OCI-LY1 (cell line): ENCODE results near the gene EVI5L.
A peak's percentile ranks its signal among the peaks of the same experiment; 100 is the strongest.

Experiments
- H2AFZ ChIP-seq: fragments of 200-600 bp; sonication (generic), shearing (Covaris generic); 2 replicates; pipeline ENCODE4 v1.6.0; 2014; ENCODE audit warnings: antibody characterized with exemption, mild to moderate bottlenecking, low read length
- H3F3A ChIP-seq: fragments of 200-600 bp; sonication (generic), shearing (Covaris generic); 2 replicates; pipeline ENCODE4 v1.6.0; 2014; ENCODE audit warnings: mild to moderate bottlenecking, antibody characterized with exemption, low read length, moderate library complexity; ENCODE audit not compliant: insufficient read depth
- H3K27ac ChIP-seq: fragments of 200-600 bp; sonication (generic); 2 replicates; pipeline ENCODE4 v1.5.1; 2014; ENCODE audit warnings: low read length, mixed run types, mild to moderate bottlenecking, low read depth; ENCODE audit not compliant: poor library complexity, severe bottlenecking
- H3K27me3 ChIP-seq: fragments of 200-600 bp; sonication (generic); 2 replicates; pipeline ENCODE4 v1.6.0; 2014; ENCODE audit warnings: antibody characterized with exemption, mild to moderate bottlenecking, low read length, moderate library complexity; ENCODE audit not compliant: insufficient read depth
- H3K36me3 ChIP-seq: fragments of 200-600 bp; sonication (generic); 2 replicates; pipeline ENCODE4 v1.6.1; 2014; ENCODE audit warnings: mild to moderate bottlenecking, antibody characterized with exemption, low read length, moderate library complexity, mixed read lengths; ENCODE audit not compliant: insufficient read depth
- H3K4me1 ChIP-seq: fragments of 200-600 bp; sonication (generic); 2 replicates; pipeline ENCODE4 v1.5.1; 2014; ENCODE audit warnings: mild to moderate bottlenecking, low read length, moderate library complexity; ENCODE audit not compliant: insufficient read depth, severe bottlenecking
- H3K4me2 ChIP-seq: fragments of 200-600 bp; sonication (generic), shearing (Covaris generic); 2 replicates; pipeline ENCODE4 v1.6.1; 2014; ENCODE audit warnings: low read length
- H3K4me3 ChIP-seq: fragments of 200-600 bp; sonication (generic); 2 replicates; pipeline ENCODE4 v1.5.1; 2014; ENCODE audit warnings: low read length, low read depth, mild to moderate bottlenecking, mixed read lengths; ENCODE audit not compliant: poor library complexity, severe bottlenecking
- H3K79me2 ChIP-seq: fragments of 200-600 bp; shearing (Covaris generic); 2 replicates; pipeline ENCODE4 v1.6.1; 2016; ENCODE audit warnings: mixed run types, low read length, mixed read lengths; ENCODE audit not compliant: insufficient read depth
- H3K9ac ChIP-seq: fragments of 200-600 bp; sonication (generic), shearing (Covaris generic); 2 replicates; pipeline ENCODE4 v1.6.1; 2014; ENCODE audit warnings: mild to moderate bottlenecking, low read length, mixed read lengths
- H3K9me2 ChIP-seq: fragments of 200-600 bp; sonication (generic), shearing (Covaris generic); 2 replicates; pipeline ENCODE4 v1.6.1; 2014; ENCODE audit warnings: low read depth, mild to moderate bottlenecking, low read length, mixed read lengths
- H3K9me3 ChIP-seq: fragments of 200-600 bp; shearing (Covaris generic); 2 replicates; pipeline ENCODE4 v1.6.1; 2014; ENCODE audit warnings: low read length, mixed read lengths
- H4K20me1 ChIP-seq: fragments of 200-600 bp; sonication (generic), shearing (Covaris generic); 2 replicates; pipeline ENCODE4 v1.6.0; 2016; ENCODE audit warnings: mild to moderate bottlenecking, low read length; ENCODE audit not compliant: insufficient read depth
- CTCF ChIP-seq: fragments of 200-600 bp; sonication (generic), shearing (Covaris generic); IDR thresholded peaks from 2 replicates; pipeline ENCODE4 v1.5.1; 2017; ENCODE audit warnings: mild to moderate bottlenecking, antibody characterized with exemption, low read length, moderate library complexity, mixed read lengths
- EZH2 ChIP-seq: fragments of 200-600 bp; sonication (generic), shearing (Covaris generic); IDR thresholded peaks from 2 replicates; pipeline ENCODE4 v1.8.0; 2017; ENCODE audit warnings: borderline replicate concordance, mixed run types, mild to moderate bottlenecking, antibody characterized with exemption, low read length, moderate library complexity, mixed read lengths

Gene EVI5L

GRCh38 chr19:7900931-7901330 is 70.9 kb downstream of the EVI5L start:
- TF ChIP-seq CTCF = no peak
- TF ChIP-seq EZH2 = no peak
- Histone ChIP-seq H3K4me3 (no peak overlapping the region), H3K4me2 (no peak overlapping the region), H3K4me1 (peaks cover 22% of the 10 kb centered on the region), H3K79me2 (peaks cover 9% of the 10 kb centered on the region), H3K9me2 (no peaks in the 10 kb centered on the region), H3K27me3 (no peaks in the 10 kb centered on the region), H4K20me1 (no peaks in the 10 kb centered on the region), H3K9me3 (no peaks in the 10 kb centered on the region), H3K27ac (no peak overlapping the region), H3F3A (no peaks in the 10 kb centered on the region), H3K36me3 (peaks cover 4% of the 10 kb centered on the region; the same call in 1 of the 2 replicates), H3K9ac (no peak overlapping the region), H2AFZ (no peak overlapping the region)

DNA sequence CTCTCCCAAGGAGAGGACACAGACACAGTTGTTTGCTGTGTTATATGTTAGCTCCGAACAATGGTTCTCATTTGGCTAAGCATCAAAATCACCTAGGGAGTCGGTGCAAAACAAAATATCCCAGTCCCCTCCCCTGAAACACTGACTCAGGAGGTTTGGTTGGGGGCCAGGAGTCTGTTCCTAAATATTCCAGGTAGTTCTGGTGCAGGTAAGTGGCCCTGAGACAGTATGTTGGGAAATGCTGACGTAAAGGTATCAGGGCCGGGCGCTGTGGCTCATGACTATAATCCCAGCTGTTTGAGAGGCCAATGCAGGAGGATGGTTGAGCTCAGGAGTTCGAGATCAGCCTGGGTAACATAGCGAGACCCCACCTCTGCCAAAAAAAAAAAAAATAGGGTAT is 71.3 kb downstream of the EVI5L start:
- Histone ChIP-seq H3K9ac (no peak overlapping the region), H3F3A (no peaks in the 10 kb centered on the region), H3K4me2 (no peak overlapping the region), H3K9me2 (no peaks in the 10 kb centered on the region), H3K4me3 (no peak overlapping the region), H3K27ac (no peak overlapping the region), H3K79me2 (peaks cover 9% of the 10 kb centered on the region), H3K27me3 (no peaks in the 10 kb centered on the region), H3K9me3 (no peaks in the 10 kb centered on the region), H2AFZ (no peak overlapping the region), H3K4me1 (peaks cover 22% of the 10 kb centered on the region), H3K36me3 (peaks cover 8% of the 10 kb centered on the region; the same call in 1 of the 2 replicates), H4K20me1 (no peaks in the 10 kb centered on the region)
- TF ChIP-seq CTCF = no peak
- TF ChIP-seq EZH2 = no peak

DNA sequence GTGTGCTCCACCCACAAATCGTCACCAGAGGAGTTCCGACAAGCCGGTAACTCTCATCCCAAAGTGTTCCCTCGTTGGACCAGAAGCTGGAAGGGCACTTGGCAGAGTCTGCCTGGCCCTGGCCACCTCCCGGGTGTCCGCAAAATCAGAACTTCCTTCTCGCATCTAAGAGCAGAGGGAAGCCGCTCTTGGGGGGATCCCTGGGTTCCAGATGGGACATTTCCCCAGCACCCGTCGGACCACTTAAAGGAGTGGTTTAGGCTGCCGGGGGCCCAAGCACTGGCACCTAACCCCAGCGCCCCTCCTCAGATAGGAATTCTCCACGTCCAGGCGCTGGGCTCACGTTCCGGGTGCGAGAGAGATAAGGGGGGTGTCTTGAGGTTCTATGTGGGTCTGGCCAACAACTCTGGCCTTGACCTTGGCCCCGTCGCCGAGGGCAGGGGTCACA is 72.8 kb downstream of the EVI5L start:
- peak overlapping the region; percentile 75 for H3K9ac ChIP-seq
- peak overlapping the region; percentile 83 for H3K4me2 ChIP-seq
- TF ChIP-seq CTCF (no peak), EZH2 (no peak)
- H3F3A ChIP-seq = no peaks in the 10 kb centered on the region
- peaks cover 8% of the 10 kb centered on the region; the same call in 1 of the 2 replicates for H3K36me3 ChIP-seq
- H3K9me2 ChIP-seq = no peaks in the 10 kb centered on the region
- peaks cover 9% of the 10 kb centered on the region for H3K79me2 ChIP-seq
- H2AFZ ChIP-seq = no peak overlapping the region
- H3K4me1 ChIP-seq = peaks cover 22% of the 10 kb centered on the region
- H3K9me3 ChIP-seq = no peaks in the 10 kb centered on the region
- no peaks in the 10 kb centered on the region for H3K27me3 ChIP-seq
- no peaks in the 10 kb centered on the region for H4K20me1 ChIP-seq
- H3K4me3 ChIP-seq = peak overlapping the region; percentile 69
- no peak overlapping the region for H3K27ac ChIP-seq
